Tibial nerve (tissue), 4 donors: ENCODE data around the gene DNAJC11. TPM values are rescaled to one million over a fixed set of nuclear protein-coding genes. Genes with fewer than 3 reads are reported as not detected.
A peak's percentile ranks its signal among the peaks of the same experiment; 100 is the strongest.

Source experiments
- DNase-seq, 2 donors: peaks; one replicate each; pipeline ENCODE4 v3.0.0-alpha.2; 2019; ENCODE audit warnings: low spot score in 2 of 2
- H3K27ac ChIP-seq, 4 donors: fragments of 200-600 bp; sonication (generic) in 3 of 4; one replicate each; pipeline ENCODE4 v1.5.1; 2017 to 2019; ENCODE audit warnings: mild to moderate bottlenecking in 1 of 4
- H3K27me3 ChIP-seq, 2 donors: fragments of 200-600 bp; sonication (generic) in 1 of 2; one replicate each; pipeline versions ENCODE4 v1.5.1 to v1.6.0; 2017 to 2019
- H3K36me3 ChIP-seq, 3 donors: fragments of 200-600 bp; sonication (generic); one replicate each; pipeline ENCODE4 v1.5.1; 2018 to 2019
- H3K4me1 ChIP-seq, 4 donors: fragments of 200-600 bp; sonication (generic) in 3 of 4; one replicate each; pipeline ENCODE4 v1.5.1; 2017 to 2019
- H3K4me3 ChIP-seq, 4 donors: fragments of 200-600 bp; sonication (generic) in 3 of 4; one replicate each; pipeline ENCODE4 v1.5.1; 2017 to 2019; ENCODE audit warnings: mild to moderate bottlenecking in 1 of 4, moderate library complexity in 1 of 4
- H3K9me3 ChIP-seq, 4 donors: fragments of 200-600 bp; sonication (generic) in 3 of 4; one replicate each; pipeline ENCODE4 v1.5.1; 2017 to 2019
- EP300 ChIP-seq, 2 donors: sonication (generic); formaldehyde crosslinking; IDR thresholded peaks; one replicate each; pipeline ENCODE4 v1.6.1; 2017; ENCODE audit warnings: antibody characterized with exemption in 2 of 2, mild to moderate bottlenecking in 1 of 2
- POLR2A ChIP-seq, 2 donors: fragments of 450-650 bp; IDR thresholded peaks; one replicate each; pipeline ENCODE4 v1.6.1; 2017; ENCODE audit warnings: antibody characterized with exemption in 2 of 2, mild to moderate bottlenecking in 2 of 2, moderate library complexity in 2 of 2
- WGBS, 2 donors: methylation state at CpG; one replicate each; pipeline ENCODE4 v1.1.5; 2018; 5-methylcytosine and 5-hydroxymethylcytosine counted together
- total RNA-seq, 4 donors: library from RNA; depleted of rRNA; stranded (reverse); fragments of >200 nt; gene quantifications; one replicate each; pipeline ENCODE4 v1.1.0, GENCODE V29; 2016
- TF ChIP-seq, protein P1 (sequence below), 5 experiments: fragments of 200-600 bp in 3 of 5; fragments of 450-650 bp in 2 of 5; sonication (generic) in 3 of 5; IDR thresholded peaks; one replicate each; pipeline ENCODE4 v1.5.1; 2016 to 2019; ENCODE audit warnings: antibody characterized with exemption in 5 of 5, mild to moderate bottlenecking in 3 of 5, moderate library complexity in 2 of 5

The DNAJC11 gene
- total RNA-seq, 4 donors from 2014 or later: 24.9 to 36.9 (median 31.7) TPM

DNA sequence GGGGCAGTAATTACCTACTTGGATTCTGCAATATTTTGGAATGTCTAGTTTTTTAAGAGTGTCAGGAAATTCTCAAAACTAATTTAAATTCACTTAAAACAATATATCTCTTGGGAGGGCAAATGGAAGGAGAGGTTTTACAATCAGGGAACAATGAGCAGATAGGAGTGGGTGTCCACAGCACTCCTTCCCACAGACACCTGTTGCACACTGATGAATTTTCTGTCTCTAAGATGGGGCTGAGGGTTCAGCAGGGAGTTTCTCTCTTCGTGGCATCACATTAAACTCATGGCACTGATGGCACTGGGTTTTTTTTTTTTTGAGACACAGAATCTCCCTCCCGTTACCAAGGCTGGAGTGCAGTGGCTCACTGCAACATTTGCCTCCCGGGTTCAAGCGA, 82.6 kb downstream of the DNAJC11 start:
- H3K27ac ChIP-seq: no peak overlapping the region
- no peaks in the 10 kb centered on the region for H3K27me3 ChIP-seq
- H3K4me3 ChIP-seq: no peak overlapping the region
- H3K9me3 ChIP-seq: no peaks in the 10 kb centered on the region
- DNase-seq: no peak
- TF ChIP-seq POLR2A (IDR thresholded peaks at IDR 0.05): no peak
- TF ChIP-seq, protein P1, sequence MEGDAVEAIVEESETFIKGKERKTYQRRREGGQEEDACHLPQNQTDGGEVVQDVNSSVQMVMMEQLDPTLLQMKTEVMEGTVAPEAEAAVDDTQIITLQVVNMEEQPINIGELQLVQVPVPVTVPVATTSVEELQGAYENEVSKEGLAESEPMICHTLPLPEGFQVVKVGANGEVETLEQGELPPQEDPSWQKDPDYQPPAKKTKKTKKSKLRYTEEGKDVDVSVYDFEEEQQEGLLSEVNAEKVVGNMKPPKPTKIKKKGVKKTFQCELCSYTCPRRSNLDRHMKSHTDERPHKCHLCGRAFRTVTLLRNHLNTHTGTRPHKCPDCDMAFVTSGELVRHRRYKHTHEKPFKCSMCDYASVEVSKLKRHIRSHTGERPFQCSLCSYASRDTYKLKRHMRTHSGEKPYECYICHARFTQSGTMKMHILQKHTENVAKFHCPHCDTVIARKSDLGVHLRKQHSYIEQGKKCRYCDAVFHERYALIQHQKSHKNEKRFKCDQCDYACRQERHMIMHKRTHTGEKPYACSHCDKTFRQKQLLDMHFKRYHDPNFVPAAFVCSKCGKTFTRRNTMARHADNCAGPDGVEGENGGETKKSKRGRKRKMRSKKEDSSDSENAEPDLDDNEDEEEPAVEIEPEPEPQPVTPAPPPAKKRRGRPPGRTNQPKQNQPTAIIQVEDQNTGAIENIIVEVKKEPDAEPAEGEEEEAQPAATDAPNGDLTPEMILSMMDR (IDR thresholded peaks at IDR 0.05): no peak
- TF ChIP-seq EP300 (IDR thresholded peaks at IDR 0.05): no peak
- 90 to 92% methylated on average over 4 of the region's 4 CpGs for WGBS, 2 donors
- peaks cover 0 to 20% (median 5%) of the 10 kb centered on the region in 4 donors for H3K4me1 ChIP-seq
- peaks cover 0 to 66% (median 0%) of the 10 kb centered on the region in 3 donors for H3K36me3 ChIP-seq

DNA sequence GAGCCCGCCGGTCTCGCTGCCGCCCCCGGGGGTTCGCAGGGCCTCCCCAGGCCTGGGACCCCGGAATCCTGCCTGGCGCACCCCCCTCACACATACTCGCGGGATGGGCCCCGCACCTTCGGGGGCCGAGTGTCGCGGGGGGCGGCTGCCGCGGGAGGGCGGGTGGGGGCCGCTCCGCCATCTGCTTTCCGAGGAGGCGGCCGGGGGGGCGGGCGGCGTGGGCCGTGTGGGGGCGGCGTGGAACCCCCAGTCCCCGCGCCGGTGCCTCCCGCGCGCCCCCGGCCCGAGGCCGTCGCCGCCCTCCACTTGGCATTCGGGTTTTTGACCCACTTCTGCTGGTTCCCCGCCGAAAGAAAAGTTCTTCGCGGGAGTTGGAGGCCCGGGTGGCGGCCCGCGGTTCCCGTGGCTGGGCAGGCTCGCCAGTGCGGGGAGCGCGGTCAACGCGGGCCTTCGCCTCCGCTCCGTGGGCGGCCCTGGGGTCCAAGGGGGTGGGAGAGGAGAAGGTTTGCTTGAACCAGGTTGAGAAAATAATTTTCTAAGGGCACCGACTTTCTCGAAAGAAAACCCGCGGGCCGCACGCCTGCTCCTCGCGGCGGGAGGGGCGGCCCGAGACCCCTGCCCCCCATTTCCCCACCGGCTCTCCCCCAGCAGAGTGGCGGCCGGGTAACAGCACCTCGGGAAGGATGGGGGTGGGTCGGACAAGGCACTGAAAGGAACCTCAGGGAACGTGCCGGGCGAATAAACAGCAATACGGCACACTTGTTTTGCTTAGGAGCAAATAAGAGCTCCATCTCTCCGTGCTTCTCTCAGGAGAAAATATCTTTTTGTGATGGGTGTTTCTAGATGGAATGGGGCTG, 86.5 kb downstream of the DNAJC11 start:
- DNase-seq: no peak
- Histone ChIP-seq H3K4me3 (peak overlapping the region; percentile 92 to 100 (median 98)), H3K36me3 (peaks cover 0 to 30% (median 0%) of the 10 kb centered on the region in 3 donors), H3K27me3 (no peaks in the 10 kb centered on the region), H3K27ac (peak overlapping the region; percentile 83 to 99 (median 95)), H3K9me3 (no peaks in the 10 kb centered on the region), H3K4me1 (peaks cover 0 to 40% (median 14%) of the 10 kb centered on the region in 4 donors)
- TF ChIP-seq POLR2A (IDR thresholded peaks at IDR 0.05) (no peak), EP300 (IDR thresholded peaks at IDR 0.05) (no peak)
- TF ChIP-seq, protein P1 (IDR thresholded peaks at IDR 0.05): no peak
- WGBS, 2 donors: 2 to 4% methylated on average over 29 to 39 of the region's 82 CpGs

DNA sequence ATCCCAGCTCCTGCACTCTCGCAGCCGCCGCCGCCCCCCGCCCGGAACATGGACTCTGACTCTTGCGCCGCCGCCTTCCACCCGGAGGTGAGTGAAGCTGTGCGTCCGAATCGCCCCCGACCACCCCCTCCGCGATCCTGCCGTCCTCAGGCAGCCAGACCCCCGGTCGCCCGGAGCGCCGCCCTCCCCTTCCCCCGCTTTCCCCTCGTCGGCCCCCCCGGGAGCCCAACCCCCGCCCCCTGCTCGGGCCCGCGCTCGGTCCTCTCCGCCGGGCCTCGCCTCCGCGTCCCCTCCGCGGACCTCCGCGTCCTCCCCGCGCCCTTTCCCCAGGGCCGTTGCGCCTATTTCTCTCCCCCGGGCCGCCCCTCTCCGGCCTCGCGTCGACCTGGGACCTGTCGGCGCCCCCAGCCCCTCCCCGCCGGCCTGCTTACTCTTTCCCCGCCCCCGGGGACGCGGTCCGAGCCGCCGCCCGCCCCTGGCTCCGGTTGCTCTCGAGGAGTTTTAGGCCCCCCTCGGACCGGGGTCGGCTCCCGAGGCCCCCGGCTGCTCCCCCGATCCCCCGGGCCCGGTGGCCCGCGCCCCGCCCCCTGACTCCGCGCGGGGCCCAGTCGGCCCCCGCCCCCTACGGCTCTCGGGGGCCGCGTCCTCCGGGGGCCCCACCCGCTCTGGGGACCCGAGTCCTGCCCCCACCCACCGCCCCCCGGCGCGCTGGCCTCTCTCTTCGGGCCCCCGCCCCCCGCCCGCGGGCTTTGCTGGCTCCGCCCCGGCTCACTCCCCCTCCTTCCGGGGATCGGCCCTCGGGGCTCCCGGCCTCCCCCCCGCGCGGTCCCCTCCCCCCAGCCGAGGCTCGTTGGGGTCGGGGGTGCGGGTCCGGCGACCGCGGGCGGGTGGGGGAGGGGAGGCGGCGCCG, 87.3 kb downstream of the DNAJC11 start:
- H3K9me3 ChIP-seq: no peaks in the 10 kb centered on the region
- peaks cover 0 to 21% (median 0%) of the 10 kb centered on the region in 3 donors for H3K36me3 ChIP-seq
- peak overlapping the region; percentile 83 to 99 (median 95) for H3K27ac ChIP-seq
- peaks cover 0 to 49% (median 18%) of the 10 kb centered on the region in 4 donors for H3K4me1 ChIP-seq
- no peak for TF ChIP-seq EP300 (IDR thresholded peaks at IDR 0.05)
- TF ChIP-seq POLR2A (IDR thresholded peaks at IDR 0.05): no peak
- TF ChIP-seq, protein P1 (IDR thresholded peaks at IDR 0.05): no peak
- no peaks in the 10 kb centered on the region for H3K27me3 ChIP-seq
- no peak for DNase-seq
- H3K4me3 ChIP-seq: peak overlapping the region; percentile 92 to 100 (median 98)
- 2 to 3% methylated on average over 24 to 25 of the region's 117 CpGs for WGBS, 2 donors

DNA sequence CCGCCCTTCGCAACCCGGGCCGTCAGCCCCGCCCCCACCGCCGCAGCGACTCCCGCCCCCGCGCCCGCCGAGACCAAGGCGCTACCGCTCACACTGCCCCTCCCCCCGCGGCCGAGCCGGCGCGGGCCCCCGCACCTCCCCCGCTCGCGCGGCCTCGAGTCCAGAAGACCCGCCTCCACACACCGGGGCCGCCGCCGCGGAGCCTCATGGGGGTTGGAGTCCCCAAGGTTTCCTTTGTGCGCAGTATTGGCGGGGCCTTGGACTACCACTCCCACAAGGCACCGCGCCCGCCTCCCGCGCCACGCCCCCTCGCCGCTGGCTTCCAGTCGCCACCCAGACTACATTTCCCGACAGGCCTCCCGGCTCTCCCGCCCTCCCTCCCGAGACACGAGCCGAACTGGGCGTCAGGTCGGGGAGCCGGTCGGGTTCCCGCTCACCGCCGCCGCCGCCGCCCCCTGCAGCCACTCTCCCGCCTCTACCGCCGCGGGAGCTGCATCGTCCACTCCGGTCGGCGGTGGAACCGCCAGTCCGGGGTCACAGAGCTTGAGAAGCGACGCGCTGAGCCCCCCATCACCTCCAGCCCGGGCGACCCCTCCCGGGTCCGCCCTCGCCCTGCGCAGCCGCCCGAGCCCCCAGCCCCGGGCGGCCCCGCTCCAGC, 88.1 kb downstream of the DNAJC11 start, which contains the start of gene PHF13:
TSS of gene PHF13 (plus strand) at position 371 of the 658 bp plus-strand sequence. CDS start 336 bp downstream, outside the sequence.
- Histone ChIP-seq H3K4me1 (peaks cover 0 to 49% (median 20%) of the 10 kb centered on the region in 4 donors), H3K36me3 (peaks cover 0 to 13% (median 0%) of the 10 kb centered on the region in 3 donors), H3K27ac (peak within 1 kb of the TSS; percentile 83 to 99 (median 96)), H3K27me3 (no peaks in the 10 kb centered on the region), H3K9me3 (no peaks in the 10 kb centered on the region), H3K4me3 (peak within 1 kb of the TSS; percentile 92 to 100 (median 98))
- peak; percentile 98 to 99 for DNase-seq
- peak; percentile 38 to 74 for TF ChIP-seq POLR2A (IDR thresholded peaks at IDR 0.05)
- peak; percentile 50 to 83 for TF ChIP-seq EP300 (IDR thresholded peaks at IDR 0.05)
- TF ChIP-seq, protein P1 (IDR thresholded peaks at IDR 0.05): peak in 1 of 5 experiments; percentile 14
- WGBS, 2 donors: 0 to 1% methylated on average over 5 to 20 of the region's 84 CpGs
